Measurements from ENCODE around the gene SYT13.

The SYT13 gene

GRCh38 chr11:45321669-45322068 is 35.5 kb upstream of the SYT13 start:
- DNase-seq (ENCODE audit: low spot score in 2 of 2), result no peak
- in situ Hi-C loops (cut with MboI; ENCODE audit: low sequenced_read_pairs), result no loop called here
- H3K36me3 ChIP-seq (replicated peaks), result no peaks in the 10 kb centered on the region
- no peak overlapping the region for H3K4me3 ChIP-seq
- H3K4me1 ChIP-seq, result no peaks in the 10 kb centered on the region
- no peaks in the 10 kb centered on the region for H3K9me3 ChIP-seq
- no peaks in the 10 kb centered on the region; the same call in 1 of the 2 replicates for H3K27me3 ChIP-seq (ENCODE audit: low read depth)

GRCh38 chr11:45321031-45321595 is 35.0 kb upstream of the SYT13 start:
- H3K27me3 ChIP-seq (ENCODE audit: low read depth), result no peaks in the 10 kb centered on the region; the same call in 1 of the 2 replicates

GRCh38 chr11:45320371-45320770 is 34.2 kb upstream of the SYT13 start:
- no peaks in the 10 kb centered on the region for H3K36me3 ChIP-seq (replicated peaks)
- DNase-seq (ENCODE audit: low spot score in 2 of 2), result no peak
- H3K4me3 ChIP-seq, result no peak overlapping the region
- no peaks in the 10 kb centered on the region for H3K9me3 ChIP-seq
- in situ Hi-C loops (cut with MboI; ENCODE audit: low sequenced_read_pairs), result no loop called here
- no peaks in the 10 kb centered on the region for H3K4me1 ChIP-seq
- no peaks in the 10 kb centered on the region; the same call in 1 of the 2 replicates for H3K27me3 ChIP-seq (ENCODE audit: low read depth)

More at GRCh38 chr11:45321031-45321595, 35.0 kb upstream of the SYT13 start:
- no peak for DNase-seq (ENCODE audit: low spot score in 2 of 2)
- no peaks in the 10 kb centered on the region for H3K4me1 ChIP-seq
- H3K4me3 ChIP-seq, result no peak overlapping the region
- no peaks in the 10 kb centered on the region for H3K36me3 ChIP-seq (replicated peaks)
- in situ Hi-C loops (cut with MboI; ENCODE audit: low sequenced_read_pairs), result no loop called here
- no peaks in the 10 kb centered on the region for H3K9me3 ChIP-seq

- Histone ChIP-seq H3K9me3 (no peaks in the 10 kb centered on the region), H3K4me1 (no peaks in the 10 kb centered on the region), H3K27me3 (ENCODE audit: low read depth) (no peaks in the 10 kb centered on the region), H3K36me3 (replicated peaks) (no peaks in the 10 kb centered on the region), H3K4me3 (no peak overlapping the region)
- in situ Hi-C loops (cut with MboI; ENCODE audit: low sequenced_read_pairs), result no loop called here
- DNase-seq (ENCODE audit: low spot score in 2 of 2), result no peak
Measured at GRCh38 chr11:45319077-45319476, 32.9 kb upstream of the SYT13 start.

GRCh38 chr11:45318516-45318915 is 32.4 kb upstream of the SYT13 start:
- H3K9me3 ChIP-seq, result no peaks in the 10 kb centered on the region
- H3K4me3 ChIP-seq, result no peak overlapping the region
- H3K27me3 ChIP-seq (ENCODE audit: low read depth), result peaks cover 2% of the 10 kb centered on the region; the same call in 1 of the 2 replicates
- H3K36me3 ChIP-seq (replicated peaks), result no peaks in the 10 kb centered on the region
- DNase-seq (ENCODE audit: low spot score in 2 of 2), result no peak
- no peaks in the 10 kb centered on the region for H3K4me1 ChIP-seq
- in situ Hi-C loops (cut with MboI; ENCODE audit: low sequenced_read_pairs), result no loop called here

GRCh38 chr11:45316258-45316657 is 30.1 kb upstream of the SYT13 start:
- no peak for DNase-seq (ENCODE audit: low spot score in 2 of 2)
- Histone ChIP-seq H3K36me3 (replicated peaks) (no peaks in the 10 kb centered on the region), H3K4me3 (no peak overlapping the region), H3K27me3 (ENCODE audit: low read depth) (peaks cover 2% of the 10 kb centered on the region; the same call in 1 of the 2 replicates), H3K4me1 (no peaks in the 10 kb centered on the region), H3K9me3 (no peaks in the 10 kb centered on the region)
- in situ Hi-C loops (cut with MboI; ENCODE audit: low sequenced_read_pairs), result no loop called here

- Histone ChIP-seq H3K27me3 (ENCODE audit: low read depth) (peaks cover 2% of the 10 kb centered on the region; the same call in 1 of the 2 replicates), H3K9me3 (no peaks in the 10 kb centered on the region), H3K36me3 (replicated peaks) (no peaks in the 10 kb centered on the region), H3K4me3 (no peak overlapping the region), H3K4me1 (no peaks in the 10 kb centered on the region)
- DNase-seq (ENCODE audit: low spot score in 2 of 2), result no peak
- in situ Hi-C loops (cut with MboI; ENCODE audit: low sequenced_read_pairs), result no loop called here
Measured at GRCh38 chr11:45314900-45315299, 28.8 kb upstream of the SYT13 start.

GRCh38 chr11:45313171-45313865 is 27.2 kb upstream of the SYT13 start:
- no peak for DNase-seq (ENCODE audit: low spot score in 2 of 2)
- peaks cover 4% of the 10 kb centered on the region; the same call in 1 of the 2 replicates for H3K27me3 ChIP-seq (ENCODE audit: low read depth)
- no peaks in the 10 kb centered on the region for H3K36me3 ChIP-seq (replicated peaks)
- in situ Hi-C loops (cut with MboI; ENCODE audit: low sequenced_read_pairs), result no loop called here
- no peaks in the 10 kb centered on the region for H3K9me3 ChIP-seq
- no peaks in the 10 kb centered on the region for H3K4me1 ChIP-seq
- no peak overlapping the region for H3K4me3 ChIP-seq

- H3K27me3 ChIP-seq (ENCODE audit: low read depth), result peaks cover 28% of the 10 kb centered on the region
- no peak for DNase-seq (ENCODE audit: low spot score in 2 of 2)
- H3K36me3 ChIP-seq (replicated peaks), result no peaks in the 10 kb centered on the region
- H3K4me1 ChIP-seq, result no peaks in the 10 kb centered on the region
- H3K4me3 ChIP-seq, result no peak overlapping the region
- no peaks in the 10 kb centered on the region for H3K9me3 ChIP-seq
- in situ Hi-C loops (cut with MboI; ENCODE audit: low sequenced_read_pairs), result no loop called here
Measured at GRCh38 chr11:45305874-45306623, 19.9 kb upstream of the SYT13 start.

- Histone ChIP-seq H3K36me3 (replicated peaks) (no peaks in the 10 kb centered on the region), H3K4me1 (no peaks in the 10 kb centered on the region), H3K27me3 (ENCODE audit: low read depth) (peaks cover 28% of the 10 kb centered on the region), H3K4me3 (no peak overlapping the region), H3K9me3 (no peaks in the 10 kb centered on the region)
- DNase-seq (ENCODE audit: low spot score in 2 of 2), result no peak
- in situ Hi-C loops (cut with MboI; ENCODE audit: low sequenced_read_pairs), result no loop called here
Measured at GRCh38 chr11:45304992-45305335, 18.8 kb upstream of the SYT13 start.

- Histone ChIP-seq H3K27me3 (ENCODE audit: low read depth) (peaks cover 28% of the 10 kb centered on the region), H3K9me3 (no peaks in the 10 kb centered on the region), H3K36me3 (replicated peaks) (no peaks in the 10 kb centered on the region), H3K4me3 (no peak overlapping the region), H3K4me1 (no peaks in the 10 kb centered on the region)
- DNase-seq (ENCODE audit: low spot score in 2 of 2), result no peak
- in situ Hi-C loops (cut with MboI; ENCODE audit: low sequenced_read_pairs), result no loop called here
Measured at GRCh38 chr11:45304111-45304991, 18.2 kb upstream of the SYT13 start.

- Histone ChIP-seq H3K36me3 (replicated peaks) (no peaks in the 10 kb centered on the region), H3K9me3 (no peaks in the 10 kb centered on the region), H3K4me3 (no peak overlapping the region), H3K4me1 (no peaks in the 10 kb centered on the region), H3K27me3 (ENCODE audit: low read depth) (peaks cover 26% of the 10 kb centered on the region)
- in situ Hi-C loops (cut with MboI; ENCODE audit: low sequenced_read_pairs), result no loop called here
- DNase-seq (ENCODE audit: low spot score in 2 of 2), result no peak
Measured at GRCh38 chr11:45303316-45303715, 17.2 kb upstream of the SYT13 start.

- Histone ChIP-seq H3K36me3 (replicated peaks) (no peaks in the 10 kb centered on the region), H3K27me3 (ENCODE audit: low read depth) (peaks cover 19% of the 10 kb centered on the region), H3K4me1 (no peaks in the 10 kb centered on the region), H3K9me3 (no peaks in the 10 kb centered on the region), H3K4me3 (no peak overlapping the region)
- DNase-seq (ENCODE audit: low spot score in 2 of 2), result no peak
- in situ Hi-C loops (cut with MboI; ENCODE audit: low sequenced_read_pairs), result no loop called here
Measured at GRCh38 chr11:45301537-45302246, 15.6 kb upstream of the SYT13 start.
